Measurements from ENCODE around the gene ZNF180.

- TF ChIP-seq ZNF274 (IDR thresholded peaks at IDR 0.05; ENCODE audit: low read depth, low read length) (no peak), YY1 (IDR thresholded peaks at IDR 0.05; ENCODE audit: insufficient read depth, insufficient read length) (no peak), SUZ12 (IDR thresholded peaks at IDR 0.05; ENCODE audit: extremely low read depth, insufficient read depth, insufficient read length) (no peak)
These were observed 16.8 kb upstream of the ZNF180 start for GRCh38 chr19:44517146-44517545.

Measured in NT2/D1 (cell line).